WERI-Rb-1 (cell line): ENCODE measurements around the gene ACTL9.

Experiments used
- DNase-seq: peaks from one replicate; pipeline ENCODE4 v3.0.0-alpha.2; 2020
- H3K27ac ChIP-seq: fragments of 250-450 bp; sonication (Bioruptor Pico); 2 replicates; pipeline ENCODE4 v1.5.1; 2020; ENCODE audit warnings: mild to moderate bottlenecking, moderate library complexity
- H3K27me3 ChIP-seq: fragments of 250-450 bp; sonication (Bioruptor Pico); 2 replicates; pipeline ENCODE4 v1.5.1; 2021; ENCODE audit warnings: mild to moderate bottlenecking, low read depth, moderate library complexity; ENCODE audit not compliant: insufficient read depth, severe bottlenecking
- H3K36me3 ChIP-seq: fragments of 250-450 bp; sonication (Bioruptor Pico); 2 replicates; pipeline ENCODE4 v1.5.1; 2020; ENCODE audit warnings: mild to moderate bottlenecking, moderate library complexity
- H3K4me3 ChIP-seq: 2 replicates; pipeline ENCODE4 v1.5.1; 2011; ENCODE audit warnings: low read depth, mild to moderate bottlenecking, control low read depth, low read length
- H3K9me3 ChIP-seq: fragments of 250-450 bp; sonication (Bioruptor Pico); 2 replicates; pipeline ENCODE4 v1.5.1; 2021; ENCODE audit warnings: mild to moderate bottlenecking, moderate library complexity; ENCODE audit not compliant: severe bottlenecking
- CTCF ChIP-seq: IDR thresholded peaks from 2 replicates; pipeline ENCODE4 v1.5.1; 2011; ENCODE audit warnings: low read depth, mild to moderate bottlenecking, control low read depth, inconsistent platforms, low read length

Gene ACTL9

DNA sequence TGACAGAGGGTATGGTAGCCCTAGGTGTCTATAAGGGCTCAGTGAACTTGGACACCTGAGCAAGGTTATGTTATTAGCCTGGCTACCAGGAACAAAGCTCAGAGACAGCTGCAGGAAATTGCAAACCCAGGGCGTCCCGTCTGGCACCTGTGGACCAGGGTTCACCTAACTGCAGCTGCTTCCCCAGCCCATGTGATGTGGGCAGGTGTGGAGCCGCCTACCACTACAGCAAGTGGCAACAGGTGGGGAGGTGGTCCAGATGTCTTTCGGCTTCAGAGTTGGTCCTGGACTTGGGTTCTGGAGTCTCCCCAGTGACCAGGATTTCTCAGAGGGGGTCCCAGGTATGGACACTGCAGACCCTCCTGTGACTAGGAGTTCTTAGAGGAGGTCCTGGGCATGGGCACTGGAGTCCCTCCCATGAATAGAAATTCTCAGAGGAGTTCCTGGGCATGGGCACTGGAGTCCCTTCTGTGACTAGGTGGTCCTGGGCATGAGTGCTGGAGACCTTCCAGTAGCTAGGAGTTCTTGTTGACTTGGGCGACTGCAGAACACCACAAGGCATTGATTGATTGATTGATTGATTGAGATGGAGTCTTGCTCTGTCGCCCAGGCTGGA, 25.2 kb downstream of the ACTL9 start:
- DNase-seq = no peak
- no peaks in the 10 kb centered on the region for H3K36me3 ChIP-seq
- H3K9me3 ChIP-seq = no peaks in the 10 kb centered on the region
- TF ChIP-seq CTCF = no peak
- H3K27me3 ChIP-seq = peaks cover 77% of the 10 kb centered on the region
- H3K27ac ChIP-seq = no peak overlapping the region
- H3K4me3 ChIP-seq = no peak overlapping the region

GRCh38 chr19:8666814-8667405, 31.7 kb downstream of the ACTL9 start:
- Histone ChIP-seq H3K27me3 (peaks cover 56% of the 10 kb centered on the region), H3K36me3 (no peaks in the 10 kb centered on the region), H3K9me3 (no peaks in the 10 kb centered on the region), H3K27ac (no peak overlapping the region), H3K4me3 (no peak overlapping the region)
- TF ChIP-seq CTCF = no peak
- no peak for DNase-seq

GRCh38 chr19:8665468-8666213, 33.0 kb downstream of the ACTL9 start:
- H3K36me3 ChIP-seq = no peaks in the 10 kb centered on the region
- DNase-seq = no peak
- no peak overlapping the region for H3K4me3 ChIP-seq
- H3K27me3 ChIP-seq = peaks cover 55% of the 10 kb centered on the region
- no peaks in the 10 kb centered on the region for H3K9me3 ChIP-seq
- TF ChIP-seq CTCF = no peak
- H3K27ac ChIP-seq = no peak overlapping the region

DNA sequence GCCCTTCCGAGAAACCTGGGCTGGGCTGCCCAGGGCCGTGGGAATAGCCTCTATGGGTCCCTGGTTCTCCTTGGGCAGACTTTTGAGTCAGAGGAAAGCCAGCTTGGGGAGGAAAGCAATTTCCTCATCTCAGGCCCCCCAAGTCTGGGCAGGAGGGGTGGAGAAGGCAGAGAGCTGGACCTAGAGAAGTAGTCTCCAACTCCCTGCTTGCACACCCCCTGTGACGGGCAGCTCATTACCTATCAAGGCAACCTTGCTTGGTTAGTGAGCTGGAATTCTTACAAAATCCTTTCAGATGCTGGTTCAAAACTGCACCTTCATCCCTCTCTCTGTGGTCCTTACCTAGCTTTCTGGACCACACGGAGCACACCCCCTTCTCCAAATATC, 33.9 kb downstream of the ACTL9 start:
- no peaks in the 10 kb centered on the region for H3K9me3 ChIP-seq
- TF ChIP-seq CTCF = no peak
- no peak overlapping the region for H3K4me3 ChIP-seq
- H3K27ac ChIP-seq = no peak overlapping the region
- H3K36me3 ChIP-seq = no peaks in the 10 kb centered on the region
- DNase-seq = no peak
- peaks cover 59% of the 10 kb centered on the region for H3K27me3 ChIP-seq

GRCh38 chr19:8663920-8664670, 34.5 kb downstream of the ACTL9 start:
- Histone ChIP-seq H3K27ac (no peak overlapping the region), H3K4me3 (no peak overlapping the region), H3K36me3 (no peaks in the 10 kb centered on the region), H3K9me3 (no peaks in the 10 kb centered on the region), H3K27me3 (peaks cover 59% of the 10 kb centered on the region)
- no peak for TF ChIP-seq CTCF
- no peak for DNase-seq
